SU-DHL-6 (cell line): Measurements from ENCODE around the gene OSTC.

Experiments
- H2AFZ ChIP-seq: fragments of 200-600 bp; sonication (generic); 2 replicates; pipeline ENCODE4 v1.6.1; 2014; ENCODE audit warnings: low read depth, mild to moderate bottlenecking, moderate library complexity, mixed read lengths, antibody characterized with exemption, low read length; ENCODE audit not compliant: severe bottlenecking
- H3F3A ChIP-seq: fragments of 200-600 bp; shearing (Covaris generic); 2 replicates; pipeline ENCODE4 v1.6.0; 2016; ENCODE audit warnings: antibody characterized with exemption, mild to moderate bottlenecking; ENCODE audit not compliant: insufficient read depth
- H3K27ac ChIP-seq: fragments of 200-600 bp; sonication (generic); 2 replicates; pipeline ENCODE4 v1.5.1; 2016; ENCODE audit warnings: low read depth, mild to moderate bottlenecking, low read length, moderate library complexity, mixed read lengths
- H3K27me3 ChIP-seq: fragments of 200-600 bp; sonication (generic), shearing (Covaris generic); 2 replicates; pipeline ENCODE4 v1.6.0; 2014; ENCODE audit warnings: mild to moderate bottlenecking, low read length
- H3K36me3 ChIP-seq: fragments of 200-600 bp; sonication (generic); 2 replicates; pipeline ENCODE4 v1.6.1; 2014; ENCODE audit warnings: mild to moderate bottlenecking, low read length, mixed read lengths
- H3K4me2 ChIP-seq: fragments of 300-600, 200-600 bp; shearing (Covaris generic), sonication (generic); 2 replicates; pipeline ENCODE4 v1.6.0; 2014; ENCODE audit warnings: low read length, low read depth, mild to moderate bottlenecking; ENCODE audit not compliant: poor library complexity, severe bottlenecking
- H3K4me3 ChIP-seq: fragments of 200-600 bp; sonication (generic); 2 replicates; pipeline ENCODE4 v1.5.1; 2014; ENCODE audit warnings: antibody characterized with exemption, low read length, mild to moderate bottlenecking, mixed read lengths; ENCODE audit not compliant: insufficient read depth, poor library complexity, severe bottlenecking
- H3K79me2 ChIP-seq: fragments of 200-600 bp; sonication (generic); 2 replicates; pipeline ENCODE4 v1.6.1; 2014; ENCODE audit warnings: mild to moderate bottlenecking, low read length, moderate library complexity; ENCODE audit not compliant: insufficient read depth
- H3K9ac ChIP-seq: fragments of 200-600 bp; sonication (generic); 2 replicates; pipeline ENCODE4 v1.7.0; 2014; ENCODE audit warnings: mild to moderate bottlenecking, low read length
- H3K9me2 ChIP-seq: fragments of 200-600 bp; sonication (generic); replicated peaks from 2 replicates; pipeline ENCODE4 v1.6.1; 2014; ENCODE audit warnings: low read length; ENCODE audit not compliant: insufficient read depth
- H3K9me3 ChIP-seq: fragments of 200-600 bp; sonication (generic); 2 replicates; pipeline ENCODE4 v1.6.1; 2014; ENCODE audit warnings: low read length, mixed read lengths; ENCODE audit not compliant: insufficient read depth
- H4K20me1 ChIP-seq: fragments of 200-600 bp; sonication (generic); 2 replicates; pipeline ENCODE4 v1.6.1; 2014; ENCODE audit warnings: low read depth, mild to moderate bottlenecking, antibody characterized with exemption, low read length, moderate library complexity, mixed read lengths
- CTCF ChIP-seq: fragments of 200-600 bp; sonication (generic); IDR thresholded peaks from one replicate; pipeline ENCODE4 v1.5.1; 2017; ENCODE audit warnings: antibody characterized with exemption, mild to moderate bottlenecking, low read length, moderate library complexity; ENCODE audit not compliant: insufficient read depth, poor library complexity, severe bottlenecking
- EZH2phosphoT487 ChIP-seq: fragments of 200-600 bp; sonication (generic), shearing (Covaris generic); conservative IDR thresholded peaks from 2 replicates; pipeline ENCODE4 v1.6.1; 2018; ENCODE audit warnings: mild to moderate bottlenecking, antibody characterized with exemption, low read length, moderate library complexity, mixed read lengths

Gene OSTC

GRCh38 chr4:108662629-108663028, 12.2 kb downstream of the OSTC start:
- H3K9ac ChIP-seq: no peak overlapping the region
- H4K20me1 ChIP-seq: no peaks in the 10 kb centered on the region
- no peaks in the 10 kb centered on the region for H3K27me3 ChIP-seq
- H3K4me3 ChIP-seq: no peak overlapping the region
- no peaks in the 10 kb centered on the region for H3K9me3 ChIP-seq
- H3F3A ChIP-seq: no peaks in the 10 kb centered on the region
- H3K9me2 ChIP-seq: no peaks in the 10 kb centered on the region
- H2AFZ ChIP-seq: no peak overlapping the region
- TF ChIP-seq EZH2phosphoT487: no peak
- no peak for TF ChIP-seq CTCF
- H3K4me2 ChIP-seq: no peak overlapping the region
- H3K27ac ChIP-seq: no peak overlapping the region
- H3K36me3 ChIP-seq: no peaks in the 10 kb centered on the region
- no peaks in the 10 kb centered on the region for H3K79me2 ChIP-seq

DNA sequence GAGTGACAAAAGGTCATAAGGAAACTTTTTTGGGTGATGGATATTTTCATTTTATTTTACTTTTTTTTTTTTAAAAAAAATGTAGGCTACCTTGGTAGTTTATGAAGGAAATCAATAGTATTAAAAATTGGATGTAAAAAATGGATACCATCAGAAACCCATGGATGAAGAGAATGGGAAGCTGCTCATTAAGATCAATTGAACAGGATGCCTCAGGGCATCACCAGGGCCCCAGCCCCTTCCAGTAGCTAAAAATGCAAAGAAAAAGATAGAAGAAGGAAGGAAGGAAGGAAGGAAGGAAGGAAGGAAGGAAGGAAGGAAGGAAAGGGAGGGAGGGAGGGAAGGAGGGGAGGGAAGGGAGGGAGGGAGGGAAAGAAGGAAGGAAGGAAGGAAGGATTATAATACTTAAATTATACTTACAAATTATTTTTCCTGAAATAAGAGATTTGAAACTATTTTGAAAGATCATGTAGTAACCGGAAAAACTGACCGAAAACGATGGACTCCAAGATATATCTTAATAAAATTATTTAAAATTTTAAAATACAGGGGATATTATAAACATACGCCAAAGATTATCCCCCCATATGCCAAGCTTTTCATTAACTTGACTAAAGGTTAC, 24.1 kb downstream of the OSTC start:
- Histone ChIP-seq H3K4me3 (no peak overlapping the region), H4K20me1 (no peaks in the 10 kb centered on the region), H3K9ac (no peak overlapping the region), H3F3A (no peaks in the 10 kb centered on the region), H3K9me2 (no peaks in the 10 kb centered on the region), H3K4me2 (no peak overlapping the region), H3K79me2 (no peaks in the 10 kb centered on the region), H3K27ac (no peak overlapping the region), H3K9me3 (no peaks in the 10 kb centered on the region), H3K36me3 (no peaks in the 10 kb centered on the region), H3K27me3 (no peaks in the 10 kb centered on the region), H2AFZ (no peak overlapping the region)
- TF ChIP-seq CTCF: no peak
- TF ChIP-seq EZH2phosphoT487: no peak

GRCh38 chr4:108681321-108681809, 31.0 kb downstream of the OSTC start:
- no peak overlapping the region for H3K4me3 ChIP-seq
- H3K9me2 ChIP-seq: no peaks in the 10 kb centered on the region
- H3K36me3 ChIP-seq: no peaks in the 10 kb centered on the region
- H3K27me3 ChIP-seq: no peaks in the 10 kb centered on the region
- no peak overlapping the region for H2AFZ ChIP-seq
- H3K4me2 ChIP-seq: no peak overlapping the region
- no peak overlapping the region for H3K27ac ChIP-seq
- H3K79me2 ChIP-seq: no peaks in the 10 kb centered on the region
- no peak for TF ChIP-seq EZH2phosphoT487
- TF ChIP-seq CTCF: no peak
- no peaks in the 10 kb centered on the region for H4K20me1 ChIP-seq
- H3K9me3 ChIP-seq: no peaks in the 10 kb centered on the region
- H3K9ac ChIP-seq: no peak overlapping the region
- H3F3A ChIP-seq: no peaks in the 10 kb centered on the region
